Activated CD8-positive, alpha-beta memory T cell treated with anti-CD3 and anti-CD28 coated beads, Interleukin-2, amount 50 U/mL, for 4 hours (primary cell): ENCODE measurements around the gene TWIST2.

Source experiments
- DNase-seq: peaks from one replicate; pipeline ENCODE4 v3.0.0-alpha.2; 2020

Gene TWIST2

DNA sequence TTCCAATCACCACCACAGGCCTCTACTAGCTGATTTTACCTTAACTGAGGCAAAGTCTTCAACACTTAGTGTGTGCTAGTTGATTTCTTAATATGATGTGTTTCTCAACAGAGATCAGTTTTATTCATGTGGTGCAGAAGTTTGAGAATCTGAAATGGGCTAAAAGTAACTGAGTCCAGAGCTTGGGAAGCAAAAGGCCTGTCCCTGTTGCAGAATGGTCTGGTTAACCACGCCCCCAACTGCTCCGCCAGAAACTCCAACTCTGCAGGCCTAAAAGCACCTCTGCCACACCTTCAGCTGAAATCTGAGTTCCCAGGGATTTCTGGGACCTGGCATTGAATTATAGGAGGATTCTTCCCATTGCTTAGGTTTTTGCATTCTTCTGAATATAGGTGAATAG lies 44.9 kb downstream of the TWIST2 start:
- DNase-seq = no peak

- DNase-seq = no peak
Measured at GRCh38 chr2:238893349-238894000, 45.6 kb downstream of the TWIST2 start.

- no peak for DNase-seq
Measured at GRCh38 chr2:238894226-238894949, 46.5 kb downstream of the TWIST2 start.

GRCh38 chr2:238894950-238895298 lies 47.0 kb downstream of the TWIST2 start:
- DNase-seq = no peak

GRCh38 chr2:238895361-238895882 lies 47.5 kb downstream of the TWIST2 start:
- DNase-seq = no peak

DNA sequence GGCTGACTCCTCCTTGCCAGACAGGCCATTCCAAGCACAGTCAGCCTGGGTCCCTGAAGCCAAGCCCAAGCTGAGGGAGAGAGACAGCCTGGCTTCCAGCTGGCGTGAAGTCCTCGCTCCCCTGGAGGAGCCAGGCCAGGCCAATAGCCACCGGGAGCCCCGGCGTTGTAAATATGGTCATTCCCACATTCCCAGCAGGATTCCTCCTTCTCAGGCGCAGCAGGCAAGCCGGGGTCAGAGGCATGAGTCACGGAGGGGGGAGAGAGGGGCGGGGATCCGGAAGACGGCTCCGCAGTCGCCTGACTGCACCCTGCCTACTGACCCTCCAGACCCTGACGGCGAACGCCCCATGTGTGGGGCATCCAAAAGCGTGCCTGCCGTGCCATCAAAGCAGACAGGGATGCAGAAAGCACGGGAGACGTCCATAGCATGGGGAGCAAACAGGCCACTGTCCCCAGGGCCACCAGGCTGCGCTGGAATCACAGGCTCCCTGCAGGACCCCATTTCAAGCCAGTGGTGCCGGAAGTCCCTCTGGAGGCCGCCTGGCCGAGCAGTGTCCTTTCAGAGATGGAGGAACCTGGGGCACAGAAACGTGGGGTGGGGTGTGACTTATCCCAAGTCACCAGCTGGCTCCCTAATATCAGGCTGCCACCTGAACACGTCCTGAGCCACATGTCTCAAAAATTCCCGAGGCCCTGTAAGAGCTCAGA lies 48.2 kb downstream of the TWIST2 start:
- no peak for DNase-seq

GRCh38 chr2:238896641-238897040 lies 48.8 kb downstream of the TWIST2 start:
- no peak for DNase-seq

- no peak for DNase-seq
Measured at GRCh38 chr2:238897122-238897880, 49.4 kb downstream of the TWIST2 start.

DNA sequence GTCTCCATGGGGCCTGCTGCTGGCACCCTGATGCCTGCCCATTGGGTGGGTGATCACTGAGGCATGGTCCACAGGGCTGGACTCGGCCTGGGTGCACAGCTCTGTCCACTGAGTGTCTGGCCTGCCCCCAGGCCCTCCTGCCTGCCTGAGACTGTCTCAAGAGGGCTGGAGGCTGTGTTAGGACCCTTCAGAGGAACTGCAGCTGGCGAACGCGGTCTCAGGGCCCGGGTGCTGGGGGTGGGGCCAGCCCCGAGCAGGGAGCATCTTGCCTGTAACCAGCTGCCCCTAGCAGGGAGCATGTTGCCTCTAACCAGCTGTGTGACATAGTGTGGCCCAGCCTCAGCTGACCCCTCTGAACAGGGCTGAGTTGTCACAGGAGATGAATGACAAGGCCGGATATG lies 50.0 kb downstream of the TWIST2 start:
- no peak for DNase-seq

DNA sequence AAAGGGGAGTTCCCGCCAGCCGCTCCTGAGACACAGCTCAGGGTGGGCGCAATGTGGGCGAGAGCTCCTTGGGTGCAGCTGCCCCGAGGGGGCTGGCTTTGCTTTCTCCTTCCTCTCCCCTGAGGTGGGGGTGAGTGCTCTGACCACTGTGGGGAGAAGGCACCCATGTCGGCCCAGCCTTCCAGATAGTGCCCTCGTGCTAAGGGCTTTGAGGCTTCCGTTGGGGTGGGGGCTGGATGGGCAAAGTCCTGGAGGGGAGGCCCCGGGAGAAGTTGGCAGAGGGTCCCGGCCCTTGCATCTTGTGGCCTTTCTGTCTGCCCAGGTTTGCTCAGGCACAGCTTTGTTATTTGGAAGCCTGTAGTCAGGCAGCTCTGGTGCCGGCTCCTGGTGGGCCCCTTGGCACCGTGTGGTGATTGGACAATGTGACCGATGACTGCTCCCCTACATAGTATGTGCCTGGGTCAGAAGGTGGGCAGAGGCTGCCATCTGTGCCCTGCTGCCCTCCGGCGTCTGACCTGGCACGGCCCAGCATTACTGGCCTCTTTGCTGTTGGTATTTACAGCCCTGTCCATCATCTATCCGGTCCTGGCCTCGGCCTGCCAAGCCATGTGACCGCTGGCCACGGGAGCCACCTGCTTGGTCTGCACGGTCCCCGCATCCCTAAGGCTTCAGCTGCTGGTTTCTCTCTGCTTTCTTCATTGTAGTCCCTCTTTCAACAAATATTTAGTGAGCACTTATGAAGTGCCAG lies 50.8 kb downstream of the TWIST2 start:
- no peak for DNase-seq

DNA sequence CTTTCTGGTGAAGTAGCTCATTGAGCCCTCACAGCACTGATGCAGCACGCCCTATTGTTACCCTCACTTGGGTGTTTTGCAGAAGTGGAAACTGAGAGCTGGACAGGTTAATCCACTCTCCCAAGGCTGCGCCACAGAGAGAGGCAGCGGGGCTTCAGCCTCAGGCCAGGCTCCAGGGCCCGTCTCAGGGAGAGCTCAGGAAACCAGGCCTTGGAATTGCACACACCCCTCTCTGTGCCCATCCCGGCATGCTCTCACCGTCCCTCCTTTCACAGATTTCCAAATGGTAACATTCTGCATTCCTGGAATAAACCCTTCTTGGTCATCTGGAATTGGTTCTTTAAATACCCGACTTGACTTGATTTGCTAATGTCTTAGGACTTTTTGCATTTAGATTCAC lies 51.5 kb downstream of the TWIST2 start:
- DNase-seq = no peak

GRCh38 chr2:238900511-238900910 lies 52.6 kb downstream of the TWIST2 start:
- DNase-seq = no peak

DNA sequence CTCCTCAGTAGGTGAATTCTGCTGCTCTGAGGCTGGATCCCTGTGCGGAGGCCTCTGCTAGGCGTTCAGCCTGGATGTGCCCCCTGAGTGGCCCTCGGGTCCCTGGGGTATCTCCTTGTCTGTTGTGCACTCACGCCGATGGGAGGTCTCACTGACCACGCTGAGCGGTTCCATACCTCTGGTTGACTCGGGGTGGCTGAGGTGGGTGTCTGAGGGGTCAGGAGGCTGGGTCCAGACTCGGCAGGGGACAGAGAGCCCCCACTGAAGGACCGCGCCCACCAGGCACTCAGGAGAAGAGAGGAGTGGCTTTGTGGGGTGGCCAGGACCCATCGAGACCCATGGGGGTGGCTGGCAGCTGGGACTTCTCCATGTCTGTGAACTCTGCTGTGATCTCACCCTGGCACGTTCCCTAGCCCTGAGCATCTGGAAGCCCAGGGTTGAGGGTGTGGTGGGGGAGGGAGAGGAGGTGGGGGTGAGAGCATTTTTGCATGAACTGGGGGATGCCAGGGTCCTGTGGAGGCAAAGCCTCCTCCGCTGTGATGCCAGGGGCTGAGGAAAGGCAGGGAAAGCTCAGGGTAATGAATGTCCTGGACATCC lies 53.7 kb downstream of the TWIST2 start:
- DNase-seq = no peak

- DNase-seq = no peak
Measured at GRCh38 chr2:238902285-238902684, 54.4 kb downstream of the TWIST2 start.

GRCh38 chr2:238903141-238903540 lies 55.3 kb downstream of the TWIST2 start:
- no peak for DNase-seq

DNA sequence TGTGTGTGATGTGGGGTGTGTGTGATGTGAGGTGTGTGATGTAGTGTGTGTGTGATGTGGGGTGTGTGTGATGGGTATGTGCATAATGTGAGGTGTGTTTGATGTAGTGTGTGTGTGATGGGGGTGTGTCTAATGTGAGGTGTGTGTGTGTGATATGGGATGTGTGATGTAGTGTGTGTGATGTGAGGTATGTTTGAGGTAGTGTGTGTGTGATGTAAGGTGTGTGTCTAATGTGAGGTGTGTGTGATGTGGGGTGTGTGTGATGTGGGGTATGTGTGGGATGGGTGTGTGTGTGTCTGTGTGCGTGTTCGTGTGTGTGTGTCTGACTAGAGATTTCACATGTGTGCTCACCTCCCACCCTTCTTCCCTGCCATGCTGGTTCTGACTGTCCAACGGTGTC lies 56.3 kb downstream of the TWIST2 start:
- no peak for DNase-seq

GRCh38 chr2:238904716-238905115 lies 56.8 kb downstream of the TWIST2 start:
- DNase-seq = no peak

DNA sequence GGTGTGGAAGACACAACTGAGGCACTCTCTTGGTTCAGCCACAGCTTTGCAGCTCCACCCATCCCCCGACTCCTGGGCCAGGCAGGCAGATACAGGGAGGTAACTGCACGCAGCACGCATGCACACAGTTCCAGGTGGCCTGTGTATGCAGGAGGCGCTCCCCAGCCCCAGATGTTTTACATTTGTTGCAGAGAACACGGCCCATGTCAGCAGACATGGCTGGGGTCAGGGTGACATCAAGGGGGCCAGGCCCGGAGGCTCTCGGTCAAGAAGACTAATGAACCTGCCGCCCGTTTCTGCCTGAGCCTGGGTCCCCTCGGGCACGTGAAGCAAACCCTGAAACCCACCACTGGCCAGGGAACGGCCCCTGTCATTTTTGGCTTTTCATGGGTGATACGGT lies 57.3 kb downstream of the TWIST2 start:
- DNase-seq = no peak

- no peak for DNase-seq
Measured at GRCh38 chr2:238905644-238906043, 57.8 kb downstream of the TWIST2 start.

DNA sequence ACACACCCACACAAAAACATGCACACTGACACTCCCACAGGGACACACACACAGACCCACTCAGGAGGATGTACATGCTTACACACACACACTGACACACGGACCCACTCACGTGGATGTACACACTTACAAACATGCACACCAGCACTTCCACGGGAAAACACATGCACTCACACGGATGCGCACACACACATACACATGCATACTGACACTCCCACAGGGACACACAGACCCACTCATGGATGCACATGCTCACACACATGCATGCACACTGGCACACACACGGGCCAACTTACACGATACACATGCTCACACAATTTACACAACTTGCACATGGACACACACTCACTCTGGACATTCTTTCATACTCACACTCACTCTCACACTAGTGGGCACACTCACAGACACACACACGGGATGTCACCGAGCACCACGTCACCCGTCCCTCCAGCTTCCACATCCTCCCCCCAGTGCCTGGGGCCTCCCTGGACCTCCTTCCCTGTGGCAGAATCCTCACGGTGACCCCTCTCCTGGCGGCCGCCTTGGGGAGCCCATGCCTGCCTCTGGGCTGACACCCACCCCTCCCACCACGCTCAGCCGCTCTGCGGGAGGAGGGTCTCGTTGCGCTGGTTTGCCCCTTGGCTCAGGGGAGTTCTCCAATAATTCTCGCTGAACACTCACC lies 58.5 kb downstream of the TWIST2 start:
- DNase-seq = no peak

- no peak for DNase-seq
Measured at GRCh38 chr2:238906936-238907716, 59.2 kb downstream of the TWIST2 start.
